GM19328 (cell line): ENCODE results near the gene OSBPL5.

Experiments used
- ATAC-seq: cut with Tn5 transposase; IDR thresholded peaks from one replicate; pipeline ENCODE4 v1.9.1; 2021; ENCODE audit warnings: mild to moderate bottlenecking, moderate library complexity; ENCODE audit not compliant: unreplicated experiment

OSBPL5 gene

GRCh38 chr11:3152471-3153110, 12.5 kb downstream of the OSBPL5 start:
- ATAC-seq, result no peak

- no peak for ATAC-seq
These were observed 14.4 kb downstream of the OSBPL5 start for GRCh38 chr11:3150726-3151125.

GRCh38 chr11:3149852-3150188, 15.3 kb downstream of the OSBPL5 start:
- ATAC-seq, result no peak

- no peak for ATAC-seq
These were observed 15.9 kb downstream of the OSBPL5 start for GRCh38 chr11:3148990-3149851.

- ATAC-seq, result no peak
These were observed 16.7 kb downstream of the OSBPL5 start for GRCh38 chr11:3148255-3148989.

GRCh38 chr11:3147626-3148025, 17.5 kb downstream of the OSBPL5 start:
- no peak for ATAC-seq

- no peak for ATAC-seq
These were observed 17.9 kb downstream of the OSBPL5 start for GRCh38 chr11:3147257-3147619.

- ATAC-seq, result no peak
These were observed 18.4 kb downstream of the OSBPL5 start for GRCh38 chr11:3146612-3147256.

- no peak for ATAC-seq
These were observed 19.9 kb downstream of the OSBPL5 start for GRCh38 chr11:3145206-3145520.

GRCh38 chr11:3144296-3145205, 20.6 kb downstream of the OSBPL5 start:
- ATAC-seq, result no peak

GRCh38 chr11:3143136-3143880, 21.8 kb downstream of the OSBPL5 start:
- no peak for ATAC-seq

GRCh38 chr11:3140291-3140603, 24.9 kb downstream of the OSBPL5 start:
- no peak for ATAC-seq

GRCh38 chr11:3139481-3140290, 25.4 kb downstream of the OSBPL5 start:
- ATAC-seq, result no peak

- ATAC-seq, result no peak
These were observed 26.0 kb downstream of the OSBPL5 start for GRCh38 chr11:3139086-3139440.

- ATAC-seq, result no peak
These were observed 26.7 kb downstream of the OSBPL5 start for GRCh38 chr11:3138178-3139085.

GRCh38 chr11:3137486-3138177, 27.5 kb downstream of the OSBPL5 start:
- no peak for ATAC-seq

GRCh38 chr11:3136546-3137455, 28.3 kb downstream of the OSBPL5 start:
- no peak for ATAC-seq
